Pancreas (tissue), 8 donors: ENCODE measurements around the gene CYP4F3. TPM values are rescaled to one million over a fixed set of nuclear protein-coding genes. Genes with fewer than 3 reads are reported as not detected.

ENCODE experiments used
- polyA plus RNA-seq, 2 donors: library from polyadenylated mRNA; stranded (reverse); fragments of 200-250 nt; gene quantifications; one replicate each; pipeline ENCODE4 v1.2.3, GENCODE V29; 2013
- total RNA-seq, 6 donors: library from RNA; stranded (reverse); fragmentation: NEBNext Ultra II Directional in 4 of 6; extraction: Animal tissue kit (Norgen Biotek cat#: 25700) in 4 of 6; gene quantifications; one replicate each; pipeline versions ENCODE4 v1.2.1 to v1.2.4, GENCODE V29; 2021 to 2023
- donor health status: healthy with polysubstance abuse.
- donor health status: DM: no; HTN: no; CAD: no; lungs with moderate emphysema.
- donor health status: DM: no; HTN: no; CAD: no.
- donor health status: Bipolar disorder and iron deficiency.
- donor health status: DM: yes; HTN: yes; CAD: no.
- donor health status: DM: no; HTN: no; CAD: no.
- donor health status: DM: no; HTN: no; CAD: no.
- donor health status: DM: yes; HTN: yes; CAD: no.

CYP4F3 gene
- total and polyA plus RNA-seq, 8 donors: 0.23 to 1.8 (median 0.47) TPM

Other genes starting within 250 kb of the CYP4F3 start
- gene AKAP8L, start 221.9 kb upstream of the CYP4F3 start, total RNA-seq: 10 to 100 TPM; 32.7 to 74.8 (median 47.7) TPM
- gene AKAP8L, start 221.9 kb upstream of the CYP4F3 start, polyA plus RNA-seq: 100 to 1,000 TPM; 167 to 239 TPM
- 10 to 100 TPM; 11.0 to 20.7 (median 15.7) TPM for gene WIZ, start 190.9 kb upstream of the CYP4F3 start, total RNA-seq
- gene WIZ, start 190.9 kb upstream of the CYP4F3 start, polyA plus RNA-seq: 10 to 100 TPM; 15.5 to 23.2 TPM
- gene RASAL3, start 176.4 kb upstream of the CYP4F3 start, total RNA-seq: 1 to 10 TPM in 3 of 6 donors, under 1 TPM in 3; 0.83 to 4.1 (median 1.3) TPM
- 1 to 10 TPM; 1.8 to 7.5 TPM for gene RASAL3, start 176.4 kb upstream of the CYP4F3 start, polyA plus RNA-seq
- under 1 TPM in 1 of 6 donors, not detected in 5; 0.16 TPM for gene PGLYRP2, start 161.4 kb upstream of the CYP4F3 start, total RNA-seq
- not detected for gene PGLYRP2, start 161.4 kb upstream of the CYP4F3 start, polyA plus RNA-seq
- gene CYP4F22, start 132.4 kb upstream of the CYP4F3 start, total RNA-seq: under 1 TPM in 1 of 6 donors, not detected in 5; 0.06 TPM
- not detected for gene CYP4F22, start 132.4 kb upstream of the CYP4F3 start, polyA plus RNA-seq
- not detected for gene CYP4F8, start 25.7 kb upstream of the CYP4F3 start, total RNA-seq
- gene CYP4F8, start 25.7 kb upstream of the CYP4F3 start, polyA plus RNA-seq: not detected
- 1 to 10 TPM in 1 of 6 donors, under 1 TPM in 5; 0.28 to 2.0 (median 0.63) TPM for gene CYP4F12, start 32.2 kb downstream of the CYP4F3 start, total RNA-seq
- gene CYP4F12, start 32.2 kb downstream of the CYP4F3 start, polyA plus RNA-seq: 1 to 10 TPM; 3.4 to 6.1 TPM
- gene OR10H2, start 87.1 kb downstream of the CYP4F3 start, total RNA-seq: not detected
- not detected for gene OR10H2, start 87.1 kb downstream of the CYP4F3 start, polyA plus RNA-seq
- not detected for gene OR10H3, start 97.1 kb downstream of the CYP4F3 start, total RNA-seq
- not detected for gene OR10H3, start 97.1 kb downstream of the CYP4F3 start, polyA plus RNA-seq
- gene OR10H5, start 146.8 kb downstream of the CYP4F3 start, total RNA-seq: not detected
- gene OR10H5, start 146.8 kb downstream of the CYP4F3 start, polyA plus RNA-seq: under 1 TPM in 1 of 2 donors, not detected in 1; 0.05 TPM
- under 1 TPM in 1 of 6 donors, not detected in 5; 0.03 TPM for gene OR10H1, start 174.8 kb downstream of the CYP4F3 start, total RNA-seq
- gene OR10H1, start 174.8 kb downstream of the CYP4F3 start, polyA plus RNA-seq: not detected